Keratinocyte (primary cell): Measurements from ENCODE around the gene EXOC8.

Experiments
- EZH2 ChIP-seq: IDR thresholded peaks from one replicate; pipeline ENCODE4 v1.6.1; 2012; ENCODE audit warnings: inconsistent platforms, mild to moderate bottlenecking, low read length, moderate library complexity
- TF ChIP-seq, protein P1 (sequence below), 3 experiments: IDR thresholded peaks in 1 of 3; conservative IDR thresholded peaks in 1 of 3; optimal IDR thresholded peaks in 1 of 3; 2 replicates in 2 of 3; 3 replicates in 1 of 3; pipeline versions ENCODE3 to v1.5.1; 2011; ENCODE audit warnings: low read length in 3 of 3, mild to moderate bottlenecking in 3 of 3, moderate library complexity in 2 of 3, control low read depth in 1 of 3, inconsistent platforms in 1 of 3; ENCODE audit not compliant: insufficient read depth in 2 of 3; ENCODE audit errors: extremely low read depth in 1 of 3

DNA sequence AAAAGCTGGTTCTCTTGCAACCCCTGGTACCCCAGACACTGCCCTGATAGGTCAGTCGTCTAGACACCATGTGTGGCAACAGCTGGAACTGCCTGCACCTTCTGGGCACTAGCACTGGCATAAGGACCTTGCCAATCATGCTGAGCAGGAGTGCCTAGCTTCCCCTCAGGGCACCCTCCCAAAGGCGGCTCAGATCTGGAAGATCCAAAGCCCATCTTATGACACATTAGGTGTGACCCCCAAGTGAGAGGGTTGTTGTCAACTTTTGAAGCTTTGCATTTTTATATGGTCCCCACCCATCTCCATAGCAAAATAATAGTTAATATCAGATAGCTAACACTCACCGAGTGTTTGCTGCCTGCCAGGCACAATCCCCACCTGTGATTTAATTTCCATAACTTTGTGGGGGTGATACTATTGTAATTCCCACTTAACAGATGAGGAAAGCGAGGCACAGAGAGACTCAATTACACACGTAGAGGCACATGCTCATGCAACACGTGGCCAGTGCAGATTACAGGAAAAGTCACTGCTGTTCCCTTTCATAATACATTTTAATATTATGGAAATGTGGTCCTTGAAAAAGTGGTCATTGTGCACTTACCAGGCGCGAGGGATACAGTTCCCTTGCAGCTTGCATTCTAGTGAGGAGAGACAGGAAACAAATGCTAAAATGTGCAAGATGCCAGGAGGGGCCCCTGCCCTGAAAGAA lies 25.8 kb downstream of the EXOC8 start:
- TF ChIP-seq EZH2, result no peak
- TF ChIP-seq, protein P1, sequence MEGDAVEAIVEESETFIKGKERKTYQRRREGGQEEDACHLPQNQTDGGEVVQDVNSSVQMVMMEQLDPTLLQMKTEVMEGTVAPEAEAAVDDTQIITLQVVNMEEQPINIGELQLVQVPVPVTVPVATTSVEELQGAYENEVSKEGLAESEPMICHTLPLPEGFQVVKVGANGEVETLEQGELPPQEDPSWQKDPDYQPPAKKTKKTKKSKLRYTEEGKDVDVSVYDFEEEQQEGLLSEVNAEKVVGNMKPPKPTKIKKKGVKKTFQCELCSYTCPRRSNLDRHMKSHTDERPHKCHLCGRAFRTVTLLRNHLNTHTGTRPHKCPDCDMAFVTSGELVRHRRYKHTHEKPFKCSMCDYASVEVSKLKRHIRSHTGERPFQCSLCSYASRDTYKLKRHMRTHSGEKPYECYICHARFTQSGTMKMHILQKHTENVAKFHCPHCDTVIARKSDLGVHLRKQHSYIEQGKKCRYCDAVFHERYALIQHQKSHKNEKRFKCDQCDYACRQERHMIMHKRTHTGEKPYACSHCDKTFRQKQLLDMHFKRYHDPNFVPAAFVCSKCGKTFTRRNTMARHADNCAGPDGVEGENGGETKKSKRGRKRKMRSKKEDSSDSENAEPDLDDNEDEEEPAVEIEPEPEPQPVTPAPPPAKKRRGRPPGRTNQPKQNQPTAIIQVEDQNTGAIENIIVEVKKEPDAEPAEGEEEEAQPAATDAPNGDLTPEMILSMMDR (optimal IDR thresholded peaks at IDR 0.05 in 1 of 3, IDR thresholded peaks at IDR 0.05 in 1 of 3, conservative IDR thresholded peaks at IDR 0.05 in 1 of 3; ENCODE audit: extremely low read depth in 1 of 3, insufficient read depth in 2 of 3, low read length in 3 of 3), result no peak
